ENCODE measurements around the gene MACO1.

Gene MACO1

DNA sequence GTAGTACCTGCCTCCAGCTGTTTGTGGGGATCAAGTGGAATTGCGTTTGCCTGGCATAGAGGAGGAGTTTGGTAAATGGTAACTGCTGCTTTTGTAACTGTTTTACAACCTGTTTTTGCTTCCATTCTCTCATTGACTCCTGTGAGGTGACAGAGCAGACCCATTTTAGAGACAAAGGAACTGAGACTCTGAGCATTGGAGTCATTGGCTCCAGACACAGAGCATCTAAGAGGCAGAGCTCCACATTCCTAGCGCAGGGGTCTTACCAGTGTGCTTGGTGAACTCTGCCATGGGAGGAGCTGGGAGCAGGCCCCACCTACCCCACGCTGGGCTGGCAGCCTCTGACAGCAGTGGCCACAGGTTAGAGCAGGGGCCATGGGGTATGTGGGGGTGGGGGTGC, 115.1 kb downstream of the MACO1 start:
- Mint-ChIP-seq H3K9me3 (no peaks in the 10 kb centered on the region), H3K4me1 (ENCODE audit: low read depth) (peaks cover 34% of the 10 kb centered on the region), H3K36me3 (ENCODE audit: low read depth) (peaks cover 6% of the 10 kb centered on the region), H3K4me3 (peak overlapping the region; percentile 41), H3K27me3 (ENCODE audit: low read depth) (peaks cover 18% of the 10 kb centered on the region), H3K27ac (no peak overlapping the region)
- DNase-seq (ENCODE audit: low spot score) = no peak

DNA sequence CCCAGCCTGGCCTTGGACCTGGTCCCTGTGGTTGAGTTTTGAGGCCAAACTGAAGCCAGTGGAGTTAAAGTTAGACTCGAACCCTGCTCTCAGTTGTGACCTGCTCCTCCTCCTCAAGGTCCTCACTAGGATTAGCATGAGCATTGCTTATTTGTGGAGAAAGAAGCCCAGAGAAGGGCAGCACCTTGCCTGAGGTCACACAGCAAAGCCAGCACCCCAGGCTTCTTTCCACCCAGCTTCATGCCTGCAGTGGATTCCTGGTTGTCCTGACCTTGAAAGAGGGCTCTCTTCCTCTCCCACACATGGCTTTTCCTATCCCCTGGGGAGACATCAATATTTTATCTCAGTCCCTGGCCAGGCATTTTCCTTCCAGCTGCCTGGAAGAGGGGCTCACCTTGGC, 115.5 kb downstream of the MACO1 start:
- Mint-ChIP-seq H3K27ac (no peak overlapping the region), H3K4me1 (ENCODE audit: low read depth) (peaks cover 37% of the 10 kb centered on the region), H3K9me3 (no peaks in the 10 kb centered on the region), H3K4me3 (no peak overlapping the region), H3K27me3 (ENCODE audit: low read depth) (peaks cover 17% of the 10 kb centered on the region), H3K36me3 (ENCODE audit: low read depth) (peaks cover 8% of the 10 kb centered on the region)
- no peak for DNase-seq (ENCODE audit: low spot score)

- Mint-ChIP-seq H3K27ac (peak overlapping the region; percentile 29), H3K4me1 (ENCODE audit: low read depth) (peaks cover 42% of the 10 kb centered on the region), H3K27me3 (ENCODE audit: low read depth) (peaks cover 10% of the 10 kb centered on the region), H3K36me3 (ENCODE audit: low read depth) (peaks cover 8% of the 10 kb centered on the region), H3K4me3 (peak overlapping the region; percentile 77), H3K9me3 (no peaks in the 10 kb centered on the region)
- DNase-seq (ENCODE audit: low spot score) = no peak
These were observed 117.9 kb downstream of the MACO1 start for GRCh38 chr1:25548601-25549000.

DNA sequence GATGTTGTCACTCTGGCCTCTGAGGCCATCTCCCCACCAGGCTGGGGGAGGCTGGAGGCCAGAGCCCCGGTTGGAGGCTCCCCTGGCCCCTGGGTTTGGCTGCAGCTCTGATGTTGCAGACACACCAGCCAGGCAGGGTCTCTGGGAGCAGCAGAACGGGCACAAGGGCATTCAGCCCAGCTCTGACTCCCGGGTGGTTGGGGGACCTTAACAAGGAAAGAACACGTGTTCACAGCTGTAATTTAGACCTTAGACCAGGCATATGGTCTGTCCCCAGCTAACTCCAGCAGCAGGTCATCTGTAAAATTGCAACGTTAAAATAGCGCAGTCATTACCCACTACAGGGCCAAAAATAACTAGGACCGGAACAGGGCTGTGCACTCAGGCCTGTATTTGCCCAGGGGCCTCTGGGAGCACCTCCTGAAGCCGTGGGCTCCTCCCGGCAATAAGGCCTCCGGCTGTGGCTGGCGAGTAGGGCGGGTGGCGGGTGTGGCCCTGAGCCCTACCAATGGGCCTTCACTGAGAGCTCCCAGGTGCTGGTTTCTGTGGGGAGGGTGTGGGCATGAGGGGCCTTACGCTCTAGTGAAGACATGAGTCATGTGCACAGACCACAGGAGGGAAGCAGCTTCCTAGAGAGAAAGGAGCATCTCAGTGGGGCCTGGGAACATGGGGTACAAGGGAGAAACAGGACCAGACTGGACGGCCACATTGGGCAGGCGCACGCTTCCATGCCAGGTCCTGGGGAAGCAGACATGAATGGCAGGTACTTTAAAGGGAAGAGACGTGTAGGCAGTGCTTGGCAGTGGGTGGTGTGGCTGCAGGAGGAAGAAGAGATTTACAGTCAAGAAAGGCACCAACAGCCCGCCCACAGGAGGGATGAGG, 118.8 kb downstream of the MACO1 start:
- Mint-ChIP-seq H3K36me3 (ENCODE audit: low read depth) (peaks cover 8% of the 10 kb centered on the region), H3K27ac (peak overlapping the region; percentile 89), H3K27me3 (ENCODE audit: low read depth) (peaks cover 9% of the 10 kb centered on the region), H3K9me3 (no peaks in the 10 kb centered on the region), H3K4me1 (ENCODE audit: low read depth) (peaks cover 40% of the 10 kb centered on the region), H3K4me3 (peak overlapping the region; percentile 77)
- DNase-seq (ENCODE audit: low spot score) = peak; percentile 84
